HG03432 (cell line): ENCODE data around the gene MSANTD2.

ENCODE experiments used
- ATAC-seq: cut with Tn5 transposase; IDR thresholded peaks from one replicate; pipeline ENCODE4 v1.9.1; 2021; ENCODE audit warnings: mild to moderate bottlenecking, moderate library complexity; ENCODE audit not compliant: unreplicated experiment

MSANTD2 gene

GRCh38 chr11:124739479-124740276 lies 60.5 kb downstream of the MSANTD2 start, which contains the start of gene NRGN:
Gene NRGN (plus strand): TSS chr11:124739942. CDS start chr11:124740085, 143 bp downstream.
- ATAC-seq, result peak; percentile 99

DNA sequence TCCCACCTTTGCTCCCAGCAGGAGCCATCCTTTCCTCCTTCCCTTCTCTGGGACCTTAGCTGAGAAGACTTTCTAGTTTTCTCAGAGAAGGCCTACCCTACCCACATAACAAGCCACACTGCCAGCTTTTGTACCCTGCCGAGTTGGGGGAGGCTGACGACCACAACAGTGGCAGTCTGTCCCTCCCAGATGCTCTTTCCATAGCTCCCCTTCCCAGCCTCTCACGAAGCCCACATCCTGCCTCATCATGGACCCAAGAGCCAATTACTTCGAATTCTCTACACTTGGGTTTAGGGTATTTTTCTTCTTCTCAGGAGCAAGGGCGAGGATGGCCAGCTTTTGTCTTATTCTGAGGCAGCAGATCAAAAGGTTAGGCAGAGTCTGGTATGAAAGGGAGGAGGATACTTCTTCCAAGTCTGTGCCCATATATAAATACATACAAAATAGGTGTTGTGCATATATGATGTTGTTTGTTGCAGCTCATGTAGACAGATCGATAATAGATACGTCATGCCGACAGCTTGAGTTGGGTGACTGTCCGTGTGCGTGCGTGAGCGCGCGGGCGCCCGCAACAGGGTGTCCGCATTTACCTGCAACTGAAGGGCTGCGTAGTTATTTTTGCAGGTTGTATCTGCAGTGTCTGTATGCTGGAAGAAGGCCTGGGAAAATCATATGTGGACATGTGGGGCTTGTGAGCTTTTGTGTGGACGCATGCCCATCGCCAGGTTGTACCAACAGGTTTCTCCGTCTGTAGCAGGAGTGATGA lies 61.3 kb downstream of the MSANTD2 start:
- ATAC-seq, result no peak

GRCh38 chr11:124737638-124738305 lies 62.4 kb downstream of the MSANTD2 start:
- ATAC-seq, result no peak

DNA sequence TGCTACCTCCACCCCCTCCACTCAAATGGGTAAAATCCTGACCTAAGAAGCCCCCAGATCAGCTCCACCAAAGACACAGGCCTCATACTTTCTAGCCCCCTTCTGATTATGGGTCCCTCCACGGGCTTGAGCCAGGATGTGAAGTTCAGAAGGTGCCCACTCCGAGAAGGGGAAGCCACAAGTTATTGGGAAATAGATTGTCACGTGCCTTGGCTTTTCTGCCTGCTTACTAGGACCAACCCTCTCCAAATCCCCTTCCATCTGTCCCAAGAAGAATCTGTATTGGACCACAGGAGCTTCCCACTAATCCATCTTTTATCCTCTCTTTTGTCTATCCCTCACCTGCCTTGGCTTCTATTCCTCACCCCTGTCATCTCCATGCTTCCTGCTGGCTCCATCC lies 63.5 kb downstream of the MSANTD2 start:
- ATAC-seq, result no peak

- ATAC-seq, result no peak
Measured at GRCh38 chr11:124732230-124732629, 68.0 kb downstream of the MSANTD2 start.

DNA sequence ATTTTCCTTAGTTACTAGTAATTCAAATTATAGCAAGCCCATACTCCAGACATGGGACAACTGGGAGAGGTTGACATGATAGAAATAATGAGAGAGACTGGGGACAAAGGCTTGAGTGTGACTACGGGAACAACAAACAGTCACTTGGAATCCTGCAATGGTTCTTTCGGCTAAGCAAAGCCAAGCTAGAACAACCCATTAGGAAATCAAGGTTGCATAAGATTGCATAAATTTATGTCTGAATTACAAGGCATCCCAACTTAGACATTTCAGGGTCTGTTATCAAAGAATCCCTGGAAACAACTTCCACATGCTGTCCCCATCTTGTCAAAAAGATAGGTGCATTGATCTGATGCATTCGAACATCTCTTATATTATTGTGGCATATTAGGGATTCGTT lies 70.6 kb downstream of the MSANTD2 start:
- no peak for ATAC-seq

DNA sequence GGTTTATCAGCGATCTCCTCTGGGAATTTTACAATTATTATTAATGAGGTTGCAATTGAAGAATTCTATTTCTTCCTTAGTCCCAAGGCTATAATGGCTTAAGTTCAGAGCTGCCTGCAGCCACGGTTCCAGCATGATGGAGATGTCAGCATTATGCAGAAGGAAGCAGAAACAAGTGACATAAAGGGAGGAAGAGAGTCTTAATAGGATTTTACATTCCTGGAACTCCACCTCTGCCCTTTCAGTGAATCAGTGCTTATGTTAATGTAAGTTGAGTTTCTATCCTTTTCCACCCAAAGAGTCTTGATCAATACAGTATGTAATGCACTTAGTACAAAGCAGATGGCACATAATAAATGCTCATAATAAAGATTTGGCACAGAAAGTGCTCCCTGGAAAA lies 72.1 kb downstream of the MSANTD2 start:
- ATAC-seq, result no peak

- no peak for ATAC-seq
Measured at GRCh38 chr11:124727474-124727873, 72.7 kb downstream of the MSANTD2 start.

- peak; percentile 11 for ATAC-seq
Measured at GRCh38 chr11:124725719-124726105, 74.5 kb downstream of the MSANTD2 start.

DNA sequence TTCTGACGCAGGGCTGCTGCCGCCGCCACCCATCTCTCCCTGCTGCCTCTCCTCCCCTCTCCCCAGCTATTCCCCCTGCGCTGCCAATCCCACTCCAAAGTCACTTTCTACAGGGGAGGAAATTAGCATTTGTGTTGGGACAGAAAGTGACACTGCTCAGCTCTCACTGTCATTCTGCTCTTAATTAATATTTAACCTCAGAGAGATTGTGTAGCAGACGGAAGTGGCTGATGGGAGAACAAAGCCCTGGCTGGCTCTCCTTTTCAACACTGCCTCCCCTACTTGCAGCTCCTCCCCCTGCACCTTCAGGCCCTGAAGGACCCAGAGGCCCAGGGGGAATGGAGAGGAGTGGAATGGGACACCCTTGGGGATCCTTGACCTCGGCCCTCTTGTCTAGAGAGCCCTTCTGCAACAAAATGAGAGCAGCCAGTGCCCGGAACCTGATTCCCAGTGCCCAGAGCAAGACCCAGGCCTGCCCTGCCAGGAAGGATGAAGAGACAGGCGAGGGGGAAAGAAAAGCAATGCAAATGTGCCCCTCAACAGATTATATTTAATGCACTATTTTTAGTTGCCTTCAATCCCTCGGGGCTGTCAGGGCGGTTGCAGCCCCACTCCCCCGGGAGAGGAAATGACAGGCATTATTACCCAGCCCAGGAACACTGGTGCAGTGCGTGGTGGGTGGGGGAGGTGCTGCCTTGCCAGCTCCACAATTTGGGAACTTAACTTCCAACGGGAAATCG lies 75.1 kb downstream of the MSANTD2 start:
- ATAC-seq, result peak; percentile 93

GRCh38 chr11:124722176-124722575 lies 78.0 kb downstream of the MSANTD2 start:
- no peak for ATAC-seq

GRCh38 chr11:124719534-124719933 lies 80.7 kb downstream of the MSANTD2 start:
- no peak for ATAC-seq

- no peak for ATAC-seq
Measured at GRCh38 chr11:124718801-124719200, 81.4 kb downstream of the MSANTD2 start.

- peak; percentile 64 for ATAC-seq
Measured at GRCh38 chr11:124717786-124718651, 82.2 kb downstream of the MSANTD2 start.

- peak; percentile 71 for ATAC-seq
Measured at GRCh38 chr11:124717421-124717785, 82.8 kb downstream of the MSANTD2 start.

- ATAC-seq, result no peak
Measured at GRCh38 chr11:124716591-124716990, 83.6 kb downstream of the MSANTD2 start.
